SU-DHL-6 (cell line): ENCODE data around the gene SLC22A14.
"Not testable (repeated sequence)": the region's sequence is repeated elsewhere in the genome, so short reads cannot be mapped to it uniquely, and the experiment has no call there.

Experiments
- H2AFZ ChIP-seq: fragments of 200-600 bp; sonication (generic); 2 replicates; pipeline ENCODE4 v1.6.1; 2014; ENCODE audit warnings: low read depth, mild to moderate bottlenecking, moderate library complexity, mixed read lengths, antibody characterized with exemption, low read length; ENCODE audit not compliant: severe bottlenecking
- H3F3A ChIP-seq: fragments of 200-600 bp; shearing (Covaris generic); 2 replicates; pipeline ENCODE4 v1.6.0; 2016; ENCODE audit warnings: antibody characterized with exemption, mild to moderate bottlenecking; ENCODE audit not compliant: insufficient read depth
- H3K27ac ChIP-seq: fragments of 200-600 bp; sonication (generic); 2 replicates; pipeline ENCODE4 v1.5.1; 2016; ENCODE audit warnings: low read depth, mild to moderate bottlenecking, low read length, moderate library complexity, mixed read lengths
- H3K27me3 ChIP-seq: fragments of 200-600 bp; sonication (generic), shearing (Covaris generic); 2 replicates; pipeline ENCODE4 v1.6.0; 2014; ENCODE audit warnings: mild to moderate bottlenecking, low read length
- H3K36me3 ChIP-seq: fragments of 200-600 bp; sonication (generic); 2 replicates; pipeline ENCODE4 v1.6.1; 2014; ENCODE audit warnings: mild to moderate bottlenecking, low read length, mixed read lengths
- H3K4me2 ChIP-seq: fragments of 300-600, 200-600 bp; shearing (Covaris generic), sonication (generic); 2 replicates; pipeline ENCODE4 v1.6.0; 2014; ENCODE audit warnings: low read length, low read depth, mild to moderate bottlenecking; ENCODE audit not compliant: poor library complexity, severe bottlenecking
- H3K4me3 ChIP-seq: fragments of 200-600 bp; sonication (generic); 2 replicates; pipeline ENCODE4 v1.5.1; 2014; ENCODE audit warnings: antibody characterized with exemption, low read length, mild to moderate bottlenecking, mixed read lengths; ENCODE audit not compliant: insufficient read depth, poor library complexity, severe bottlenecking
- H3K79me2 ChIP-seq: fragments of 200-600 bp; sonication (generic); 2 replicates; pipeline ENCODE4 v1.6.1; 2014; ENCODE audit warnings: mild to moderate bottlenecking, low read length, moderate library complexity; ENCODE audit not compliant: insufficient read depth
- H3K9ac ChIP-seq: fragments of 200-600 bp; sonication (generic); 2 replicates; pipeline ENCODE4 v1.7.0; 2014; ENCODE audit warnings: mild to moderate bottlenecking, low read length
- H3K9me2 ChIP-seq: fragments of 200-600 bp; sonication (generic); replicated peaks from 2 replicates; pipeline ENCODE4 v1.6.1; 2014; ENCODE audit warnings: low read length; ENCODE audit not compliant: insufficient read depth
- H3K9me3 ChIP-seq: fragments of 200-600 bp; sonication (generic); 2 replicates; pipeline ENCODE4 v1.6.1; 2014; ENCODE audit warnings: low read length, mixed read lengths; ENCODE audit not compliant: insufficient read depth
- H4K20me1 ChIP-seq: fragments of 200-600 bp; sonication (generic); 2 replicates; pipeline ENCODE4 v1.6.1; 2014; ENCODE audit warnings: low read depth, mild to moderate bottlenecking, antibody characterized with exemption, low read length, moderate library complexity, mixed read lengths
- EZH2phosphoT487 ChIP-seq: fragments of 200-600 bp; sonication (generic), shearing (Covaris generic); conservative IDR thresholded peaks from 2 replicates; pipeline ENCODE4 v1.6.1; 2018; ENCODE audit warnings: mild to moderate bottlenecking, antibody characterized with exemption, low read length, moderate library complexity, mixed read lengths
- TF ChIP-seq, protein P1 (sequence below): fragments of 200-600 bp; sonication (generic); IDR thresholded peaks from one replicate; pipeline ENCODE4 v1.5.1; 2017; ENCODE audit warnings: antibody characterized with exemption, mild to moderate bottlenecking, low read length, moderate library complexity; ENCODE audit not compliant: insufficient read depth, poor library complexity, severe bottlenecking

SLC22A14 gene

DNA sequence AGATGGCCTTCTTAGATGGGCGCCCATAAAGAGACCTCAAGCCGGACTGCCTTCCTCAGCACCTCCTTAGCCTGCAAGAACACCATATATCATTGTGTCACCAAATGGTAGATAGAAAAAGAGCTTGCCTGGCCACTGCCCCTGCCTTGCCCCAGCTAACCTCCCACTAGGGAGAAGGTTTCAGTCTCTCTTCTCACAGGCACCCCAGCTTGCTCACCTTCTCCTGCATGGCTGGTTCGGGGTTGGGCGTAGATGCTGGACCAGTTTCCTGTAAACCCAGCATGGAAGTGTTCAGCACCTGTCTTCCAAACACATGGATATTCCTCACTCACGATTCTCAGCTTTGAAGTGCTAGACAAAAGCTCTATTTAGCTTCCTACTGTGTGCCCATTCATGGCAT is 3.3 kb upstream of the SLC22A14 start:
- no peaks in the 10 kb centered on the region for H3K9me3 ChIP-seq
- H3K36me3 ChIP-seq, result no peaks in the 10 kb centered on the region
- no peak overlapping the region for H3K9ac ChIP-seq
- no peaks in the 10 kb centered on the region for H3F3A ChIP-seq
- no peaks in the 10 kb centered on the region for H3K27me3 ChIP-seq
- no peaks in the 10 kb centered on the region for H3K9me2 ChIP-seq
- TF ChIP-seq, protein P1, sequence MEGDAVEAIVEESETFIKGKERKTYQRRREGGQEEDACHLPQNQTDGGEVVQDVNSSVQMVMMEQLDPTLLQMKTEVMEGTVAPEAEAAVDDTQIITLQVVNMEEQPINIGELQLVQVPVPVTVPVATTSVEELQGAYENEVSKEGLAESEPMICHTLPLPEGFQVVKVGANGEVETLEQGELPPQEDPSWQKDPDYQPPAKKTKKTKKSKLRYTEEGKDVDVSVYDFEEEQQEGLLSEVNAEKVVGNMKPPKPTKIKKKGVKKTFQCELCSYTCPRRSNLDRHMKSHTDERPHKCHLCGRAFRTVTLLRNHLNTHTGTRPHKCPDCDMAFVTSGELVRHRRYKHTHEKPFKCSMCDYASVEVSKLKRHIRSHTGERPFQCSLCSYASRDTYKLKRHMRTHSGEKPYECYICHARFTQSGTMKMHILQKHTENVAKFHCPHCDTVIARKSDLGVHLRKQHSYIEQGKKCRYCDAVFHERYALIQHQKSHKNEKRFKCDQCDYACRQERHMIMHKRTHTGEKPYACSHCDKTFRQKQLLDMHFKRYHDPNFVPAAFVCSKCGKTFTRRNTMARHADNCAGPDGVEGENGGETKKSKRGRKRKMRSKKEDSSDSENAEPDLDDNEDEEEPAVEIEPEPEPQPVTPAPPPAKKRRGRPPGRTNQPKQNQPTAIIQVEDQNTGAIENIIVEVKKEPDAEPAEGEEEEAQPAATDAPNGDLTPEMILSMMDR, result no peak
- no peak for TF ChIP-seq EZH2phosphoT487
- H3K4me2 ChIP-seq, result no peak overlapping the region
- H3K79me2 ChIP-seq, result no peaks in the 10 kb centered on the region
- no peak overlapping the region for H3K4me3 ChIP-seq
- no peaks in the 10 kb centered on the region for H4K20me1 ChIP-seq
- no peak overlapping the region for H2AFZ ChIP-seq
- no peak overlapping the region for H3K27ac ChIP-seq

DNA sequence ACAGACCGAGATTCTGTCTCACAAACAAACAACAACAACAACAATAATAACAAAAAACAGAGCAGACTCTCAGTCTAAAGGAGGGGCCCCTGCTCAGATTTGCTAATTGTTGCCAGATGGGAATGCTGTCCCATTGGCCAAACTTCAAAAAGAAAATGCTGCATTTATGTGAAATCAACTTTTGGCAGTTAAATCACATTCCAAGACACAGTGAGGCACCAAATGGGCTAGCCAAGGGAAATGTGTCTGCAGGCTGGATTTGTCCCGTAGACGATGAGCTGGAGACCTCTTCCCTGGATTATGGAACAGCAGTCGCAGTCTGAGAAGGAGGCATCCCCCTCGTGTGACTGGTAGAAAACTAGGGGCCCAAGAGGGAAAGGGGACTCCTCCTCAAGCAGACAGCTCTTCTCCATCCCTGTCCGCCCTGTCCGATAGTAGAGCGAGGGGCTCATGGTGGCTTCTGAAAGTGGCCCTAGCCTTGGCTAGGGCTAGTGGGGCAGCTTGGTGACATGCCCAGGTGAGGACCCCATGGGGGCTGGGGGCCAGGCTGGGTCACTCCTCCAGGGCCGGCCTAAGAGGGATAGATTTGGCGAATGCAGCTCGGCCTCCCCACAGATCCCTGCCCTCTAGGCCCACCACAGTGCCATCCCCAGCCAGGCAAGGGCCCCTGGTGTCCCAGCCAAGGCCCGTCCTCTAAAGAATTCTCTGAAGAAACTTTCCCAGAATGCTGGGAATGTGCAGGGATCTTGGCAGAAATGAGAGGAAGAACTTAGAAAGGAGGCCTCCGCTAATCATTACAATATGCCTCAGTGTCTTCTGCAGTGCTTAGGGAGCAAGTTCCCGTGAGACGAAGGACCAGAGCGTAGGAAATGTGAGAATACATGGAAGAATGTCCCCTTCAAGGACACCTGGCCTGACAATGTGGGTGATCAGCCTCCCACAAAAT is 2.0 kb downstream of the SLC22A14 start:
- Histone ChIP-seq H3K9me3 (no peaks in the 10 kb centered on the region), H3K79me2 (no peaks in the 10 kb centered on the region), H3F3A (no peaks in the 10 kb centered on the region), H2AFZ (no peak overlapping the region), H3K27ac (no peak overlapping the region), H4K20me1 (no peaks in the 10 kb centered on the region), H3K9me2 (no peaks in the 10 kb centered on the region), H3K4me2 (no peak overlapping the region), H3K27me3 (no peaks in the 10 kb centered on the region), H3K9ac (no peak overlapping the region), H3K4me3 (no peak overlapping the region), H3K36me3 (no peaks in the 10 kb centered on the region)
- no peak for TF ChIP-seq EZH2phosphoT487
- TF ChIP-seq, protein P1, result no peak

GRCh38 chr3:38284756-38285150 is 2.7 kb downstream of the SLC22A14 start:
- Histone ChIP-seq H3K27ac (no peak overlapping the region), H3K9me3 (no peaks in the 10 kb centered on the region), H3K4me3 (no peak overlapping the region), H3K4me2 (no peak overlapping the region), H3K9me2 (no peaks in the 10 kb centered on the region), H2AFZ (no peak overlapping the region), H4K20me1 (no peaks in the 10 kb centered on the region), H3F3A (no peaks in the 10 kb centered on the region), H3K9ac (no peak overlapping the region), H3K79me2 (no peaks in the 10 kb centered on the region), H3K27me3 (no peaks in the 10 kb centered on the region), H3K36me3 (no peaks in the 10 kb centered on the region)
- TF ChIP-seq, protein P1, result no peak
- TF ChIP-seq EZH2phosphoT487, result no peak

DNA sequence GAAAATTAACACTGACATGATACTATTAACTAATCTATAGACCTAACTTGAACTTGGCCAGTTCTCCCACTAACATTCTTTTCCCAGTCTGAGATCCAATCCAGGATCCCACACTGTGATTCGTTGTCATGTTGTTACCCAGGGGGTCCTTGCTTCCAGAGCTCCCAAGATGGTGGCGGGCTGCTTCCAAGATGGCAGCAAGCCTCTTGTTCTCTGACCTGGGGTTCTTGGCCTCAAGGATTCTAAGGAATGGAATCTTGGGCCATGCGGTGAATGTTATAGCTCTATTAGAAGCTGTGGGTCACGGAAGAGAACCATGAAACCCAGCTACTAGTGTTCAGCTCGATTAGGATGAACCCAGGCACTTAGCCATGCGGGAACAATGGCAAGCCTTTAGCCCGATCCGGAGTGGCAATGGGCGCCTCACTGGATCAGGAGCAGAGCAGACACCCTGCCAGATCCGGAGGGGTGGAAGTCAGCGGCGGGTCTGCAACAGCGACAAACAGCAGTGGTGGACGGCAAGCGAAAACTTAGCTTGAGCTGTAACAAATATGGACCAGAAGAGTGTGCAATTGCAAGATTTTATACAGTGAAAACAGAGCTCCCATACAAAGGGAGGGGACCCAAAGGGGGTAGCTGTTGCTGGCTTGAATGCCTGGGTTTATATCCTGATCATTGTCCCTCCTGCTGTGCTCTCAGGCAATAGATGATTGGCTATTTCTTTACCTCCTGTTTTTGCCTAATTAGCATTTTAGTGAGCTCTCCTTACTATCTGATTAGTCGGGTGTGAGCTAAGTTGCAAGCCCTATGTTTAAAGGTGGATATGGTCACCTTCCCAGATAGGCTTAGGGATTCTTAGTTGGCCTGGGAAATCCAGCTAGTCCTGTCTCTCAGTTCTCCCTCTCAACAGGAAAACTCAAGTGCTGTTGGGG is 7.5 kb downstream of the SLC22A14 start:
- H3K9me2 ChIP-seq, H3K9me3 ChIP-seq, H2AFZ ChIP-seq, H3K36me3 ChIP-seq, H3K4me2 ChIP-seq, H3K27me3 ChIP-seq, H3K27ac ChIP-seq, H3K9ac ChIP-seq, H3K79me2 ChIP-seq, H3F3A ChIP-seq, H3K4me3 ChIP-seq, H4K20me1 ChIP-seq: not testable (repeated sequence)

DNA sequence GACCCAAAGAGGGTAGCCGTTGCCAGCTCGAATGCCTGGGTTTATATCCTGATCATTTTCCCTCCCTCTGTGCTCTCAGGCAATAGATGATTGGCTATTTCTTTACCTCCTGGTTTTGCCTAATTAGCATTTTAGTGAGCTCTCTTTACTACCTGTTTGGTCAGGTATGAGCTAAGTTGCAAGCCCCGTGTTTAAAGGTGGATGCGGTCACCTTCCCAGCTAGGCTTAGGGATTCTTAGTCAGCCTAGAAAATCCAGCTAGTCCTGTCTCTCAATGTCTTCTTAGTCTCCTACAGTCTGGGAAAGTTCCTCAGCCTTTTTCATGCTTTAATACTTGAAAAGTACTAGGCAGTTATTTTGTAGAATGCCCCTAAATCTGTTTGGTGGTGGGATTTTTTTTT is 15.0 kb downstream of the SLC22A14 start:
- H3K9ac ChIP-seq, H2AFZ ChIP-seq, H3K9me3 ChIP-seq, H3K36me3 ChIP-seq, H3F3A ChIP-seq, H3K79me2 ChIP-seq, H3K4me2 ChIP-seq, H4K20me1 ChIP-seq, H3K9me2 ChIP-seq, H3K27ac ChIP-seq, H3K4me3 ChIP-seq, H3K27me3 ChIP-seq: not testable (repeated sequence)
